ENCODE results near the gene U2SURP.

U2SURP gene

GRCh38 chr3:142958707-142959106 lies 42.7 kb upstream of the U2SURP start:
- Histone ChIP-seq H3K4me3 (IDR thresholded peaks at IDR 0.05; ENCODE audit: insufficient read depth, low read depth, low read length) (no peak overlapping the region), H3K27ac (no peak overlapping the region), H3K4me2 (no peak overlapping the region), H3K9ac (no peak overlapping the region), H3K36me3 (ENCODE audit: insufficient read depth) (no peaks in the 10 kb centered on the region), H2AFZ (ENCODE audit: low read depth) (no peak overlapping the region), H3K27me3 (ENCODE audit: insufficient read depth, low read depth) (no peaks in the 10 kb centered on the region), H3K79me2 (ENCODE audit: insufficient read depth, low read depth) (no peaks in the 10 kb centered on the region), H4K20me1 (ENCODE audit: insufficient read depth) (no peaks in the 10 kb centered on the region), H3K4me1 (ENCODE audit: low read depth, poor library complexity, severe bottlenecking) (no peaks in the 10 kb centered on the region)
- TF ChIP-seq, protein P1, sequence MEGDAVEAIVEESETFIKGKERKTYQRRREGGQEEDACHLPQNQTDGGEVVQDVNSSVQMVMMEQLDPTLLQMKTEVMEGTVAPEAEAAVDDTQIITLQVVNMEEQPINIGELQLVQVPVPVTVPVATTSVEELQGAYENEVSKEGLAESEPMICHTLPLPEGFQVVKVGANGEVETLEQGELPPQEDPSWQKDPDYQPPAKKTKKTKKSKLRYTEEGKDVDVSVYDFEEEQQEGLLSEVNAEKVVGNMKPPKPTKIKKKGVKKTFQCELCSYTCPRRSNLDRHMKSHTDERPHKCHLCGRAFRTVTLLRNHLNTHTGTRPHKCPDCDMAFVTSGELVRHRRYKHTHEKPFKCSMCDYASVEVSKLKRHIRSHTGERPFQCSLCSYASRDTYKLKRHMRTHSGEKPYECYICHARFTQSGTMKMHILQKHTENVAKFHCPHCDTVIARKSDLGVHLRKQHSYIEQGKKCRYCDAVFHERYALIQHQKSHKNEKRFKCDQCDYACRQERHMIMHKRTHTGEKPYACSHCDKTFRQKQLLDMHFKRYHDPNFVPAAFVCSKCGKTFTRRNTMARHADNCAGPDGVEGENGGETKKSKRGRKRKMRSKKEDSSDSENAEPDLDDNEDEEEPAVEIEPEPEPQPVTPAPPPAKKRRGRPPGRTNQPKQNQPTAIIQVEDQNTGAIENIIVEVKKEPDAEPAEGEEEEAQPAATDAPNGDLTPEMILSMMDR (conservative IDR thresholded peaks at IDR 0.05; ENCODE audit: low read depth, low read length): no peak

GRCh38 chr3:142960322-142960850 lies 41.0 kb upstream of the U2SURP start:
- Histone ChIP-seq H3K36me3 (ENCODE audit: insufficient read depth) (no peaks in the 10 kb centered on the region), H3K9ac (no peak overlapping the region), H3K27me3 (ENCODE audit: insufficient read depth, low read depth) (no peaks in the 10 kb centered on the region), H3K4me1 (ENCODE audit: low read depth, poor library complexity, severe bottlenecking) (no peaks in the 10 kb centered on the region), H3K79me2 (ENCODE audit: insufficient read depth, low read depth) (no peaks in the 10 kb centered on the region), H3K4me3 (IDR thresholded peaks at IDR 0.05; ENCODE audit: insufficient read depth, low read depth, low read length) (no peak overlapping the region), H2AFZ (ENCODE audit: low read depth) (no peak overlapping the region), H3K27ac (no peak overlapping the region), H3K4me2 (no peak overlapping the region), H4K20me1 (ENCODE audit: insufficient read depth) (no peaks in the 10 kb centered on the region)
- TF ChIP-seq, protein P1 (conservative IDR thresholded peaks at IDR 0.05; ENCODE audit: low read depth, low read length): no peak

GRCh38 chr3:142961539-142961938 lies 39.8 kb upstream of the U2SURP start:
- TF ChIP-seq, protein P1 (conservative IDR thresholded peaks at IDR 0.05; ENCODE audit: low read depth, low read length): no peak
- Histone ChIP-seq H3K4me3 (IDR thresholded peaks at IDR 0.05; ENCODE audit: insufficient read depth, low read depth, low read length) (no peak overlapping the region), H3K36me3 (ENCODE audit: insufficient read depth) (no peaks in the 10 kb centered on the region), H3K9ac (no peak overlapping the region), H3K27ac (no peak overlapping the region), H3K4me2 (no peak overlapping the region), H3K79me2 (ENCODE audit: insufficient read depth, low read depth) (no peaks in the 10 kb centered on the region), H3K27me3 (ENCODE audit: insufficient read depth, low read depth) (no peaks in the 10 kb centered on the region), H3K4me1 (ENCODE audit: low read depth, poor library complexity, severe bottlenecking) (no peaks in the 10 kb centered on the region), H2AFZ (ENCODE audit: low read depth) (no peak overlapping the region), H4K20me1 (ENCODE audit: insufficient read depth) (no peaks in the 10 kb centered on the region)

- Histone ChIP-seq H4K20me1 (ENCODE audit: insufficient read depth) (no peaks in the 10 kb centered on the region), H3K79me2 (ENCODE audit: insufficient read depth, low read depth) (no peaks in the 10 kb centered on the region), H3K4me3 (IDR thresholded peaks at IDR 0.05; ENCODE audit: insufficient read depth, low read depth, low read length) (no peak overlapping the region), H3K36me3 (ENCODE audit: insufficient read depth) (no peaks in the 10 kb centered on the region), H3K4me1 (ENCODE audit: low read depth, poor library complexity, severe bottlenecking) (no peaks in the 10 kb centered on the region), H3K4me2 (no peak overlapping the region), H3K27me3 (ENCODE audit: insufficient read depth, low read depth) (no peaks in the 10 kb centered on the region), H3K27ac (no peak overlapping the region), H2AFZ (ENCODE audit: low read depth) (no peak overlapping the region), H3K9ac (no peak overlapping the region)
- TF ChIP-seq, protein P1 (conservative IDR thresholded peaks at IDR 0.05; ENCODE audit: low read depth, low read length): no peak
These were observed 39.2 kb upstream of the U2SURP start for GRCh38 chr3:142962175-142962519.
